Endothelial cell of umbilical vein (primary cell): ENCODE results near the gene PRDM2. TPM values are rescaled to one million over a fixed set of nuclear protein-coding genes. Genes with fewer than 3 reads are reported as not detected.

Experiments
- BruUV-seq: library from RNA; stranded (reverse); fragments of 400-500 nt; replicated peaks from 2 replicates; lab custom pipeline; 2021; lab: Mats Ljungman, UMichigan
- CTCF ChIA-PET: fragments of 300-600, 350-600 bp; sonication (Branson Sonifier 250); formaldehyde crosslinking; loops from one replicate; lab custom pipeline; 2021; ENCODE audit warnings: antibody characterized with exemption, inconsistent platforms; lab: Charles Lee
- POLR2A ChIA-PET: fragments of 300-600, 350-600 bp; sonication (Branson Sonifier 250); formaldehyde crosslinking; loops from one replicate; lab custom pipeline; 2021; ENCODE audit warnings: antibody characterized with exemption, inconsistent platforms; lab: Charles Lee
- DNase-seq: peaks from one replicate; pipeline ENCODE4 v3.0.0-alpha.2; 2011; ENCODE audit warnings: low read depth, low spot score
- FAIRE-seq: peaks from 2 replicates; lab custom pipeline; 2011; peaks lifted over from hg19 to GRCh38; lab: Jason Lieb, UNC
- H2AFZ ChIP-seq: 2 replicates; pipeline ENCODE4 v1.6.0; 2012; ENCODE audit warnings: low read depth, low read length, control low read depth, inconsistent platforms
- H3K27ac ChIP-seq: 2 replicates; pipeline ENCODE4 v1.5.1; 2011; ENCODE audit warnings: low read depth, mild to moderate bottlenecking, control low read depth, low read length, moderate library complexity; ENCODE audit not compliant: insufficient read depth
- H3K27me3 ChIP-seq, 2 experiments: 2 replicates each; pipeline versions ENCODE4 v1.6.0 to v1.6.1; 2011; ENCODE audit warnings: low read length in 2 of 2, mixed read lengths in 1 of 2; ENCODE audit not compliant: control insufficient read depth in 2 of 2, insufficient read depth in 2 of 2
- H3K36me3 ChIP-seq, 2 experiments: 2 replicates in 1 of 2; 3 replicates in 1 of 2; pipeline ENCODE4 v1.5.1; 2011; ENCODE audit warnings: low read length in 2 of 2, mild to moderate bottlenecking in 1 of 2, moderate library complexity in 1 of 2; ENCODE audit not compliant: control insufficient read depth in 2 of 2, insufficient read depth in 2 of 2; ENCODE audit errors: extremely low read depth in 1 of 2
- H3K4me1 ChIP-seq: 3 replicates; pipeline ENCODE4 v1.5.1; 2011; ENCODE audit warnings: mild to moderate bottlenecking, low read length; ENCODE audit not compliant: control insufficient read depth, insufficient read depth; ENCODE audit errors: extremely low read depth
- H3K4me2 ChIP-seq: 2 replicates; pipeline ENCODE4 v1.6.1; 2011; ENCODE audit warnings: low read length, control low read depth, mixed read lengths; ENCODE audit not compliant: insufficient read depth
- H3K4me3 ChIP-seq, 3 experiments: fragments of 200-600 bp in 1 of 3; sonication (generic), shearing (Covaris generic) in 1 of 3; replicated peaks in 1 of 3; 2 replicates each; pipeline ENCODE4 v1.5.1; 2011 to 2016; ENCODE audit warnings: control low read depth in 3 of 3, low read length in 3 of 3, mild to moderate bottlenecking in 2 of 3, inconsistent platforms in 1 of 3, low read depth in 1 of 3, moderate library complexity in 1 of 3; ENCODE audit not compliant: insufficient read depth in 1 of 3
- H3K79me2 ChIP-seq: 2 replicates; pipeline ENCODE4 v1.6.0; 2012; ENCODE audit warnings: low read length, inconsistent platforms; ENCODE audit not compliant: control insufficient read depth, insufficient read depth
- H3K9ac ChIP-seq: replicated peaks from 2 replicates; pipeline ENCODE3; 2011; ENCODE audit warnings: low read length, control low read depth; ENCODE audit not compliant: insufficient read depth; ENCODE audit errors: extremely low read depth
- H3K9me1 ChIP-seq: replicated peaks from 3 replicates; pipeline ENCODE4 v1.6.0; 2011; ENCODE audit warnings: mild to moderate bottlenecking, low read length; ENCODE audit not compliant: control insufficient read depth, insufficient read depth; ENCODE audit errors: extremely low read depth
- H3K9me3 ChIP-seq: replicated peaks from 2 replicates; pipeline ENCODE4 v1.5.1; 2012; ENCODE audit warnings: low read length, inconsistent platforms; ENCODE audit not compliant: control insufficient read depth, insufficient read depth
- H4K20me1 ChIP-seq: replicated peaks from 2 replicates; pipeline ENCODE3; 2011; ENCODE audit warnings: mild to moderate bottlenecking, low read length; ENCODE audit not compliant: control insufficient read depth, insufficient read depth; ENCODE audit errors: extremely low read depth
- CTCF ChIP-seq, 2 donors: IDR thresholded peaks; 1 replicate in 1 of 2; 2 replicates in 1 of 2; pipeline ENCODE4 v1.5.1; 2011; ENCODE audit warnings: low read length in 2 of 2, mild to moderate bottlenecking in 2 of 2, moderate library complexity in 2 of 2, control low read depth in 1 of 2, inconsistent platforms in 1 of 2, low read depth in 1 of 2; ENCODE audit not compliant: insufficient read depth in 1 of 2; ENCODE audit errors: extremely low read depth in 1 of 2
- EZH2 ChIP-seq: IDR thresholded peaks from 2 replicates; pipeline ENCODE4 v1.6.1; 2012; ENCODE audit warnings: borderline replicate concordance, low read depth, mild to moderate bottlenecking, moderate library complexity, low read length, inconsistent platforms; ENCODE audit not compliant: severe bottlenecking
- FOS ChIP-seq: IDR thresholded peaks from 2 replicates; pipeline ENCODE4 v1.6.1; 2011; ENCODE audit warnings: mild to moderate bottlenecking, low read length, moderate library complexity, borderline replicate concordance; ENCODE audit not compliant: insufficient read depth
- GATA2 ChIP-seq: IDR thresholded peaks from 2 replicates; pipeline ENCODE4 v1.7.0; 2011; ENCODE audit warnings: low read depth, mild to moderate bottlenecking, moderate library complexity, mixed read lengths, low read length; ENCODE audit not compliant: insufficient read length, insufficient read depth
- JUN ChIP-seq: IDR thresholded peaks from 2 replicates; pipeline ENCODE4 v1.6.1; 2011; ENCODE audit warnings: borderline replicate concordance, low read depth; ENCODE audit not compliant: insufficient read length, insufficient read depth
- MAX ChIP-seq: IDR thresholded peaks from 2 replicates; pipeline ENCODE4 v1.6.1; 2011; ENCODE audit not compliant: insufficient read depth, insufficient read length
- MYC ChIP-seq: IDR thresholded peaks from one replicate; pipeline ENCODE4 v1.6.1; 2011; ENCODE audit warnings: mild to moderate bottlenecking, low read depth, low read length
- POLR2A ChIP-seq: IDR thresholded peaks from 2 replicates; pipeline ENCODE4 v1.6.1; 2012; ENCODE audit warnings: low read depth, mild to moderate bottlenecking, control low read depth, low read length
- POLR2AphosphoS5 ChIP-seq: IDR thresholded peaks from 2 replicates; pipeline ENCODE4 v1.6.1; 2012; ENCODE audit warnings: low read depth, mild to moderate bottlenecking, control low read depth, low read length, moderate library complexity; ENCODE audit not compliant: insufficient read depth
- dilution Hi-C: fragments of 300-500 bp; cut with MboI; formaldehyde crosslinking; loops from one replicate; pipeline ENCODE4 v1.15.0; 2019; ENCODE audit warnings: low sequenced_read_pairs; ENCODE audit not compliant: extremely low pct_ligation_motif_present
- intact Hi-C: fragments of 100-400 bp; cut with micrococcal nuclease; formaldehyde crosslinking; loops from one replicate; pipeline ENCODE4 v1.10.0; 2022
- polyA plus RNA-seq, 4 experiments: library from polyadenylated mRNA; depleted of rRNA in 3 of 4; stranded (reverse) in 3 of 4; unstranded in 1 of 4; fragments of >200 nt; gene quantifications; 2 replicates each; pipeline versions ENCODE4 v1.2.1 to v1.2.3, GENCODE V29; 2011 to 2012; ENCODE audit warnings: missing spikeins in 1 of 4
- total RNA-seq: library from RNA; stranded (reverse); gene quantifications from 2 replicates; pipeline ENCODE4 v1.2.3, GENCODE V29; 2021

Gene PRDM2
- total and polyA plus RNA-seq, 2 donors (not counting 3 experiments of a cell fraction or from before 2014, with no cell fraction given), result 11.3 to 35.7 TPM

GRCh38 chr1:13792419-13792818 lies 92.4 kb downstream of the PRDM2 start:
- DNase-seq, result no peak
- Histone ChIP-seq H3K4me1 (no peaks in the 10 kb centered on the region), H3K4me2 (no peak overlapping the region), H3K36me3 (peaks cover 3 to 4% of the 10 kb centered on the region in 2 experiments), H3K4me3 (no peak overlapping the region), H3K9ac (no peak overlapping the region), H3K9me3 (no peaks in the 10 kb centered on the region), H3K9me1 (no peaks in the 10 kb centered on the region), H2AFZ (no peak overlapping the region), H3K27ac (no peak overlapping the region), H3K27me3 (no peaks in the 10 kb centered on the region), H3K79me2 (peaks cover 20% of the 10 kb centered on the region), H4K20me1 (no peaks in the 10 kb centered on the region)
- dilution Hi-C loops, result no loop called here
- intact Hi-C loops, result no loop called here
- no TSS peak for BruUV-seq
- ChIA-PET POLR2A (no interaction called here), CTCF (no interaction called here)
- TF ChIP-seq POLR2A (no peak), FOS (no peak), GATA2 (no peak), MAX (no peak), MYC (no peak), EZH2 (no peak), POLR2AphosphoS5 (no peak), JUN (no peak), CTCF (IDR thresholded peaks at IDR 0.05; ENCODE audit: extremely low read depth in 1 of 2, insufficient read depth in 1 of 2, low read depth in 1 of 2, low read length in 2 of 2) (no peak)
- FAIRE-seq, result no peak
